Erythroblast (primary cell): ENCODE results near the gene ERBB2.

Experiments
- GATA1 ChIP-seq: IDR thresholded peaks from 2 replicates; pipeline ENCODE4 v1.6.1; 2011; ENCODE audit warnings: low read depth, mild to moderate bottlenecking, control low read depth, low read length, moderate library complexity
- POLR2A ChIP-seq: IDR thresholded peaks from 2 replicates; pipeline ENCODE4 v1.6.1; 2011; ENCODE audit warnings: mild to moderate bottlenecking, low read length

DNA sequence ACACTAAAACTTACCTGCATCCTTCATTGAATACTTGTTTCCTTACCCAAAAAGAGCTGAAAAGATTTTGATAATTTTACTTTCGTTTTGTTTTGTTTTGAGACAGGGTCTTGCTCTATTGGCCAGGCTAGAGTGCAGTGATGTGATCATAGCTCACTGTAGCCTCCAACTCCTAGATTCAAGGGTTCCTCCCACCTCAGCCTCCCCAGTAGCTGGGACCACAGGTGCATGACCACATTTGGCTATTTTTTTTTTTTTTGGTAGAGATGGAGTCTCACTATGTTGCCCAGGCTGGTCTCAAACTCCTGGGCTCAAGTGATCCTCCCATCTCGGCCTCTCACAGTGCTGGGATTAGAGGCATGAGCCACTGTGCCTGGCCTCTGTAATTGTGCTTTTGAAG, 44.8 kb upstream of the ERBB2 start:
- TF ChIP-seq POLR2A (no peak), GATA1 (no peak)
